IPS-NIHi7 (cell line): ENCODE measurements around the gene NSMCE1.

Experiments used
- DNase-seq: peaks from one replicate; pipeline ENCODE4 v3.0.0; 2012; ENCODE audit warnings: mixed read lengths; ENCODE audit errors: extremely low spot score

NSMCE1 gene

DNA sequence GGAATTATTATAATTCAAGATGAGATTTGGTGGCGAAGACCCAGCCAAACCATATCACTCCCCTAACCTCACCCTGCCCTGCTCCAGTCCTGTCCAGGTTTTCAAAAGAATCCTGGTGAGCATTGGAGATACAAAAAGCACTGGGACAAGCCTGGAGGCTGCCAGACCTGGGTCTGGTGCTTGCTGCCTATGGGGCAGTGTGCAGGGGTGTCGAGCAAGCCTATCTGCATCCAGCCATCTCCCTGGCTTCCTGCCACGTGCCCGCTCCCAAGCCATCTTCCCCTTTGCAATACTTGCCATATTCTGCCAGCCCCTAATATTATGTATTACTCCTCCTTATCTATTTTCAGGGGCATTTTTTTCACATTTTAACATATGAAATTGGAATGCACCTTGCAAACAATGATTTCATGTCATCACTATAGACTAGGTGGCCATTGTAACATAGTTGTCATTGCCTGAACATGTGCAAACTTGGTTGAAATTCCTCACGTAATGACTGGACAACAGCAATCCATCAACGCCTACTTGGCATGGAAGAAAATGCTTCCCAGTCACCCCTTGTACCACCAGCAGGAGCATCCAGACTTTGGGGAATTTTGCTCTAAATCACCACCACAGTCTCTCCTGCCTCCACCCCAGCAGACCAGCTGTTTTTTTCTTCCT lies 73.4 kb downstream of the NSMCE1 start:
- DNase-seq = no peak

DNA sequence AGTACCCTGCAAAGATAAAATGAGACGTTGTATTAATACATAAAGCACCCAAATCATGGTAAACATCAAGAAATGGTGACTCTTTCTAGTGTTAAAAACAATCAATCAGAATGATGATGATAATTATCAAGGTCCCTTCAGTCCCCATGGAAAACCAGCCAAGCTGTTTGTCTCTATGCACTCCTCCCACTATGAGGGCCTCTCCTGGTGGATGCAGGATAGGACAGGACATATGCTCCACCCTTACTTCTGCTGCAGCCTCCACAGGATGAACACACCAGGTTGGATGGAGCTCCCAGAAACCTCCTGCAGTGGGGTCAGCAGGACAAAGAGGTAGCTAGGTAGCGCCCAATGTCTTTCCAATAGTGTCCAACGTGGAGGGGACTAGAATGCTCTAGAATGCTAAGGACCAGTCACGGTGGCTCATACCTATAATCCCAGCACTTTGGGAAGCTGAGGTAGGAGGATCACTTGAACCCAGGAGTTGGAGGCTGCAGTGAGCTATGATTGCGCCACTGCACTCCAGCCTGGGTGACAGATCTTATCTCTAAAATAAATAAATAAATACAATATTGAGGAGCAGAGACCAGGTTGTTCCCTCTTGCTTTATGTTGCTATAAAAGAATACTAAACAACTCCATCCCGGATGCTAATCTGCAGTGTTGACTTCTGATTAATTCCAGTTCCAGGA lies 75.1 kb downstream of the NSMCE1 start:
- no peak for DNase-seq

DNA sequence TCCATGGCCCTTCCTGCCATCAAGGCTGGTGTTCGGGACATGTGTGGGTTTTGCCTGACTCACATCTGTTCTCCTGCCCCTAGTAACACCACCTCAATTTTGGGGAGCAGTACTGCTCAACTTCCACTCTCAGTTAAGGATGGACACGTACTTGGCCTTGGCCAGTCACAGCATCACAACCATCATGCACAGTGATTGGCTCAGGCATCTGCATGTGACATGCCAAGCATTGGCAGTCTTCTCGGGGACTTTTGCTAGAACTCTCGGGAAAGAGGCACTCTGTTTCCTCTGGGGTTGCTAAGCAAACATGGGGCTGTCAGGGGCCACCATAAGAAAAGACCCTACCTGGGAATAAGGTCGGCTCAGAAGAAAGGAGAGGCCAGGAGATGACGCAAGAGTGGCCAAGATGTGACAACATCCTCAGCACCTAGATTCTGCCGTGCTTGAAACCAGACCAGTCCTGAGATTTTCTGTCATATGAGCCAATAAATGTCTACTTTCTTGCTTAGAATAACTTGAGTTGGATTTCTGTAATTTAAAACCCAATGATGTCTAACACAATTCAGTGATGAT lies 77.1 kb downstream of the NSMCE1 start:
- no peak for DNase-seq

DNA sequence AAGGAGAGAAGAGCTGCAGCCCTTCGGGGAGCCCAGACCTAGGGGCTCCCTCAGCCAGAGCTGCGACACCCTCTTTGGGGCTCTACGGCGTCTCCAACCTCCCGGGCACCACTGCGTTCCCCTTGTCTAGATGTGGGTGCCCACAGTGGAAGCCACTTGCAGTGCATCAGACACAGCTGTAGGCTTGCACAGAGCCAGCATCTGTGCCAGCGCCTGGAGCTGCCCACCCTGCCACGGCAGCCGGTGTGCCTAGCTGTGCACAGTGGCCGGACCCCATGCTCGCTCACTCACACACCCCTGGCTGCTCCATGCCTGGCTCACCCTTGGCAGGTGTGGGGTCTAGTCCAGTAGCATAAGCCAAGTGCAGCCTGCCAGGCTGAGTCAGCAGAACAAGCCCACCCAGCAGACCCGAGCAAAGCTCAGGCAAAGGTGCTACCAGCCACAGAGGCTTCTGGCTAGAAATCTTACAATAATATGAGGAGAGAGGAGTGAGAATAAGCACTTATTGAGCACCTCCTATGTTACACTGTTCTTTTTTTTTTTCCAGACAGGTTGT lies 78.2 kb downstream of the NSMCE1 start:
- DNase-seq = no peak

DNA sequence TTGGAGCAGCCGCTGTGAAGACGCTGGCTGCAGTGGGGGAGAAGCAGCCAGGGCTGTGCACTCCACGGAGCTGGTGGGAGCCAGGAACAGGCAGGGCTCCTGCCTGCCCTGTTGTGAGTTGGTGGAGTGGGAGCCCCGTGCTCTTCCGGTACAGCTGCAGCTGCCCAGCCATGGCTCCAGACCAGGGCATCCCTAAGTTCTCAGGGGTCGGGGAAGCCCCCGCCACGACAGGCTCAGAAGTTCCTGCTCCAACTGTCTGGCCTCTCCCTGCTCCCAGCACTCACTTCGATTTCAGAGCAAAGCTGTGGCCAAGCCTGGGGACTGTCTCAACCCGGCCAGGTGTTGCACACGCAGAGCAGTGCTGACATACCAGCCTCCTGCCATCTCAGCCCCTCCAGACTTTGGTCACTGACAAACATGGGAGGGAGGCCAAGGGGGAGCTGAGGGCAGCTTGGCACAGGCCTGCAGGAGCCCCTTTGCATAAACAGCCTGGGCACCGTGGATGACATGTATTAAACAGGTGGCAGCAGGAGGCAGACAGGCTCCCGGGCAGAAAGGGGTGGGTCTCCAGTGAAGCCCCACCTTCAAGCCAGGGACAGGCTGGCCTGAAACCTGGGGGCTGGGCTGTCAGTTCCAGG lies 79.1 kb downstream of the NSMCE1 start:
- DNase-seq = no peak

DNA sequence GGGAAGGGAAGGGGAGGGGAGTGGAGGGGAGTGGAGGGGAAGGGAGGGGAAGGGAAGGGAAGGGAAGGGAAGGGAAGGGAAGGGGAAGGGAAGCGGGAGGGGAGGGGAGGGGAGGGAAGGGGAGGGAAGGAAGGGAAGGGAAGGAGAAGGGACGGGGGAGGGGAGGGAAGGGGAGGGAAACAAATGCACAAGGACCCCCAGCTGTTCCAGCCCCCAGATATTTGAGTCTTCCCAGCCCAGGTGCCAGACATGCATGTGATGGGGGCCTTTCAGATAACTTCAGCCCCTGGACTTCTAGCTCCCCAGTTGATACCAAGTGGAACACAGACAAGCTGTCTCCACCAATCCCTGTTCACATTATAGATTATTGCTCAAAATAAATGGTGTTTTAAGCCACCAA lies 79.9 kb downstream of the NSMCE1 start:
- no peak for DNase-seq

DNA sequence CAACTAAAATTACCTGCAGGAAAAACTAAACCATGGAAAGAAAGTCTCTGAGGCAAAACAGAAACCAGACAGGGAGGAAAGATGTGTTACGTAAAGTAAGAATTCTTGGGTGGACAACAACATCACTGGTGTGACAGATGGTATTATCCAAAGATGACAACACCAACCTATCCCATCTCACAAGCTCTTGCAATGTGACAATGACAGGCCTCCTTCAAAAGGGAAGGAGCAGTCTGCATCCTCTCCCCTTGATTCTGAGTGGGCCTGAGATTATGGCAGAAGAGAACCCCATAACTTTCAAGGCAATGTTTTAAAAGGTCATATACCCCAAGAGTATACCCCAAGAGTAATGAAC lies 82.8 kb downstream of the NSMCE1 start:
- no peak for DNase-seq

DNA sequence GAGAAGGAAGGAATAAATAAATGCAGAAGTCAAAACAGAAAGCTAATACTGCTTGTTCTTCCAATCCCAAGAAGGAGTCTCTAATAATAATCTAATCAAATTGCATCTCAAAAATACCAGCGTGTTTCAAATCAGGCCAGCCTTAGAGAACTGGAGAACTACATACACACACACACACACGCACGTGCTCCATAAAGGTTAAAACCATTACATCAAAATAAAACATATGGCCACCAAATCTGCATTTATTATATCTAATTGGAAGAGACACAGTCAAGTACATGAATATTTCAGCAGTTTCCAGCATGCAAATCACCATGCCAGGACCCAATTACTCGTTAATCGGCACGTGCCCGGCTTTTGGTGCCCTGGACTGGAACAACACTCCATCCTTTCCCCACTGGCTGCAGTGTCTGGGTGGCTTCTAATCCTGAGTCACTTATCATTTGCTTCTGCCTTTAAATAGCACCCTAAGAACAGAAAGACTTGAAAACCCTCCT lies 85.6 kb downstream of the NSMCE1 start:
- DNase-seq = no peak

DNA sequence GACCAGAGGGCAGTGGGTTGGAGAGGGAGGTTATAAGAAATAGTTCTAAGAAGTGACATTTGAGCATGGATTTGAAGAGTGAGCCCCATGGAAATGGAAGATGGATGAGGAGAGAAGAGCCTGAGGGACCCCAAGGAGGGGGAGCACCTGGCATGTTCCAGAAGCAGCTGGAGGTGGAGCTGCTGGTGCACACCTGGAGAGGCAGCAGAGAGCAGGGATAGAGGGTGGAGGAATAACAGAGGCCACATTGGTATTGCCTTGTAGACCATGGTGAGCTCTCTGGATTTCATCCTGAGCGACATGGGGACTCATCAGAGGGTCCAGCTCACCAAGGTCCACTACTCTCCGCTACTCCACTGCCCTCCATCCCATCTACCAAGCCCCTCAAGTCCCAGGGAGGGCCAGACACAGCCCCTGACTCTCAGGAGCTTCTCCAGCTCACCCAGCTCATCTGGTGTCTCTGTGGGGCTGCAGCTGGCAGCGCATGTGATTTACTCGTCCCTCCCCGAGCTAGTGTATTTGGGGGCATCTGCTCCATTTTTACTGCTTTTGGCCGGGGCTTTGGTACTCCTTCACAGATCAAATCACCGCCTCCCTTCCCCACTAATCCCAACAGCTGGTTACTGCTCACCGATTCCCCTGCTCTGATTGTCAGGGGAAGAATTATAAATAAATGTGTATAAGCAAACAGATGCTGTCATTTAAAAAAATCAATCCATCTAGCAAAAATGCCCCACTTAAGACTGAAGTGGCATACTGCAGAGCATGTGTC lies 87.4 kb downstream of the NSMCE1 start:
- DNase-seq = no peak

DNA sequence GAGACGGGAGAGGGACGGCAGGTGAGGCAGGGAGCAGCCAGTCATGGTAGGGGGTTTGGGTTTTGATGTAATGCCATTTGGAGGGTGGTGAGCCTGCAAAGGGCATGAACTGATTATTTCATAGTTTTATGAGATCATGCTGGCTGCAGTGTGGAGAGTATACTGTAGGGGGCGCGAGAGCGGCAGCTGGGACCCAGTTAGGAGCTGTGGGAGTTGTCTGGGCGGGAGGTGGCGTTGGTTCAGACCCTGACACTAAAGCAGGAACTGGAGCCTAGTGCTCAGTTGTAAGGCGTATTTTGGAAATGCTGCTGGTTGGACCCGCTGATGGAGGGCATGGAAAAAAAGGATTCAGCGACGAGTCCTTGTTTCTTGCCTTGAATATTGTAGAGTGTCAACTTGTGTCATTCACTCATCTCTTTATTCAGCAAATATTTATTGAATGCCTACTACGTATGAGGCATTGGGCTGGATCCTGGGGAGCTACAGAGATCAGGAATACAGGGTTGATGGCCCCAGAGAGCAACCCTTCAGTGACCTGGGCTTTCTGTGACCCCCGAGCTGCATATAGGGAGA lies 89.0 kb downstream of the NSMCE1 start:
- DNase-seq = peak; percentile 92

DNA sequence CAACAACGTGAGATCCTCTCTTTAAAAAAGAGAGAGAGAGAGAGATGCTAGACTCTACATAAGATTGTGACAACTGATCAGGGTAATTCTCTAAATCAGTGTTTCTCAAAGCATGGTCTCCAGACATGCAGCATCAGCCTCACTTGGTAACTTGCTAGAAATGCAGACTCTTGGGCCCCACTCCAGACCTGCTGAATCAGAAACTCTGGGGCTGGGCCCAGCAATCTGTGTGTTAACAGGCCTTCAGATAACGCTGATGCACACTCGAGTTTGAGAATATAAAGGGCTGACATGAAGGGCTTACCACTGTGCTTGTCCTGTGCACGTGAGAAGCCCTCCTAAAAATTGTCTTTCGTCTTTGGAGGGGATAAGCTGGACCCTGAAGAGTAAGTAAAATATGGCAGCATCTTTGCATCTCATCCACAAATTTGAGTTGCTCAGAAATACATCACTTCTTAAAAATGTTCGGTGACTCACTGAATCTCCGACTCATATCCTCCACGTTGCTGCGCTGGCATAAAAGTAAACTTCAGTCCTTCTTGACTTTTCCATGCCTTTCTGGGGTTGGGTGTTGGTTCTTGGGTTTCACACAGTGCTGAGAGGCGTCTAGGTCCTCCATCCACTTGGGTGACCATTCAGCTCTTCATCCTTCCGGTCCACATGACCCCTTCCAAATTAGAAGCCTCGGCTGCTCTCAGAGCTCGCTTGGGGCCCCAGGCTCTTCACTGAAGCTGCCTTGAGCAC lies 91.4 kb downstream of the NSMCE1 start:
- no peak for DNase-seq

DNA sequence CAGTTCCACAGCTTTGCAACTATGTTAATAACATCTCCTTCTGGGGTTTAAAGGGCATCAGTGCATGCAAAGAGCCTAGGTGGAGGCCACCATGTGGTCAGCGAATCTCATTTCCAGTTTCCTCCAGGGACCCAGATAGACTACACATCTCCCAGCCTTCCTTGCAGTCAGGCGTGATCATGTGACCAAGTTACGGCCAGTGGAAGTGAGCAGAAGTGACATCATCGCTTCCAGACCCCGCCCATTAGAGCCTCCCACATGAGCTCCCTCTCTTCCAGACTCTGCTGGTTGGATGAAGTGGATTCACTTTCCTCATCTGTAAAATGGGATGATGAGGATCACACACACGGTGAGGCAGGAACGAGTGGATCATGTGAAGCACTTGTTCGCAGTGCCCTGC lies 92.7 kb downstream of the NSMCE1 start:
- no peak for DNase-seq
